ENCODE data around the gene TINAG.

DNA sequence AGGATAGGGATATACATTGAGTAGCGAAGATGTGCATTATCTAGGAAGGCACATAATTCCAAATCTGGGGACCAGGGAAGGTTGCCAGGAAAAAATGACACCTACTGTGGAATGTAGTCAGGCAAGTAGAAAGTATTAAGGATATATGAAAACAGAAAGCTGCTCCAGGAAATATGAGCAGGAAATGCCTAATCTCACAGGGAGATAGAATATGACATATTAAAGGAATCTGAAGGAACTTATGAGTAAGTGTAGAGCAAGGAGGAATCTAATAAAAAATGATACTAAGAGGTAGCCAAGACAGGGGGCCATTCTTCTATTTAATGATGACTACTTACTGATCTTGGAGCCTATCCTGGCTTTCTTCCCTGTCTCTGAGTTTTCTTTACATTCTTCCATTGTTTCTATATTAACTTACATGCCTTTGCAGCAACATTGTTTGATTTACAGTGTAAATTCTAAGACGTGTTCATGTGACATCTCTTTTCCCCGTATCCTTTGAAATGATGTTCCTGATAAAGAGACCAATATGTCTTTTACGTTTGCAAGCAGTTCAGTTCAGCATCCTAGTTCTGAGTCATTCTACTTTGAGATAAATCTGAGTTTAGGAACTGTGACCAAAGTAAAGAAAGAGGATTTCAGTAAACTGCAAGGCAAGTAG is 58.6 kb downstream of the TINAG start:
- TF ChIP-seq, protein P1, sequence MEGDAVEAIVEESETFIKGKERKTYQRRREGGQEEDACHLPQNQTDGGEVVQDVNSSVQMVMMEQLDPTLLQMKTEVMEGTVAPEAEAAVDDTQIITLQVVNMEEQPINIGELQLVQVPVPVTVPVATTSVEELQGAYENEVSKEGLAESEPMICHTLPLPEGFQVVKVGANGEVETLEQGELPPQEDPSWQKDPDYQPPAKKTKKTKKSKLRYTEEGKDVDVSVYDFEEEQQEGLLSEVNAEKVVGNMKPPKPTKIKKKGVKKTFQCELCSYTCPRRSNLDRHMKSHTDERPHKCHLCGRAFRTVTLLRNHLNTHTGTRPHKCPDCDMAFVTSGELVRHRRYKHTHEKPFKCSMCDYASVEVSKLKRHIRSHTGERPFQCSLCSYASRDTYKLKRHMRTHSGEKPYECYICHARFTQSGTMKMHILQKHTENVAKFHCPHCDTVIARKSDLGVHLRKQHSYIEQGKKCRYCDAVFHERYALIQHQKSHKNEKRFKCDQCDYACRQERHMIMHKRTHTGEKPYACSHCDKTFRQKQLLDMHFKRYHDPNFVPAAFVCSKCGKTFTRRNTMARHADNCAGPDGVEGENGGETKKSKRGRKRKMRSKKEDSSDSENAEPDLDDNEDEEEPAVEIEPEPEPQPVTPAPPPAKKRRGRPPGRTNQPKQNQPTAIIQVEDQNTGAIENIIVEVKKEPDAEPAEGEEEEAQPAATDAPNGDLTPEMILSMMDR (conservative IDR thresholded peaks at IDR 0.05; ENCODE audit: low read depth, low read length): no peak
- no peak for TF ChIP-seq EZH2 (IDR thresholded peaks at IDR 0.05; ENCODE audit: borderline replicate concordance, low read depth, low read length, poor library complexity, severe bottlenecking)

Data from A673 (cell line).